HG02623 (cell line): ENCODE data around the gene ST8SIA3.

Source experiments
- ATAC-seq: cut with Tn5 transposase; IDR thresholded peaks from one replicate; pipeline ENCODE4 v1.9.1; 2021; ENCODE audit warnings: moderate library complexity; ENCODE audit not compliant: unreplicated experiment

ST8SIA3 gene

GRCh38 chr18:57352271-57352701 lies at the start of gene ST8SIA3:
ST8SIA3 (plus strand) TSS chr18:57352557; CDS start chr18:57352847, 290 bp downstream.
- no peak for ATAC-seq

GRCh38 chr18:57311472-57311871 lies 40.9 kb upstream of the ST8SIA3 start:
- no peak for ATAC-seq

- no peak for ATAC-seq
These were observed 39.8 kb upstream of the ST8SIA3 start for GRCh38 chr18:57312346-57313144.

- ATAC-seq, result no peak
These were observed 31.8 kb upstream of the ST8SIA3 start for GRCh38 chr18:57320603-57321002.

- no peak for ATAC-seq
These were observed 26.7 kb upstream of the ST8SIA3 start for GRCh38 chr18:57325491-57326166.

- no peak for ATAC-seq
These were observed 25.5 kb upstream of the ST8SIA3 start for GRCh38 chr18:57326718-57327323.

GRCh38 chr18:57328665-57329064 lies 23.7 kb upstream of the ST8SIA3 start:
- ATAC-seq, result no peak

GRCh38 chr18:57329856-57330255 lies 22.5 kb upstream of the ST8SIA3 start:
- no peak for ATAC-seq

- no peak for ATAC-seq
These were observed 20.6 kb upstream of the ST8SIA3 start for GRCh38 chr18:57331718-57332117.

GRCh38 chr18:57333940-57334339 lies 18.4 kb upstream of the ST8SIA3 start:
- no peak for ATAC-seq

- no peak for ATAC-seq
These were observed 18.0 kb upstream of the ST8SIA3 start for GRCh38 chr18:57334383-57334782.

- ATAC-seq, result no peak
These were observed 16.0 kb upstream of the ST8SIA3 start for GRCh38 chr18:57336343-57336742.

- no peak for ATAC-seq
These were observed 14.5 kb upstream of the ST8SIA3 start for GRCh38 chr18:57337890-57338289.

- no peak for ATAC-seq
These were observed 8.5 kb upstream of the ST8SIA3 start for GRCh38 chr18:57343833-57344232.

- ATAC-seq, result no peak
These were observed 5.5 kb upstream of the ST8SIA3 start for GRCh38 chr18:57346876-57347275.

GRCh38 chr18:57347784-57348183 lies 4.6 kb upstream of the ST8SIA3 start:
- ATAC-seq, result no peak

GRCh38 chr18:57352761-57353136 lies 392 bp downstream of the ST8SIA3 start:
- no peak for ATAC-seq

- no peak for ATAC-seq
These were observed 981 bp downstream of the ST8SIA3 start for GRCh38 chr18:57353137-57353939.

GRCh38 chr18:57353940-57354461 lies 1.6 kb downstream of the ST8SIA3 start:
- ATAC-seq, result no peak

- ATAC-seq, result no peak
These were observed 7.1 kb downstream of the ST8SIA3 start for GRCh38 chr18:57359433-57359832.

GRCh38 chr18:57362714-57363113 lies 10.4 kb downstream of the ST8SIA3 start:
- no peak for ATAC-seq
